ENCODE results near the gene GPC1. TPM values are rescaled to one million over a fixed set of nuclear protein-coding genes. Genes with fewer than 3 reads are reported as not detected.

GPC1 gene
- total and polyA plus RNA-seq, 2 experiments from 2014 or later: 9.0 to 46.2 TPM

GRCh38 chr2:240424341-240425235, 10.9 kb upstream of the GPC1 start (continued):
- TF ChIP-seq REST (IDR thresholded peaks at IDR 0.05; ENCODE audit: unreplicated experiment): no peak
- no peak for TF ChIP-seq EZH2phosphoT487 (IDR thresholded peaks at IDR 0.05; ENCODE audit: unreplicated experiment)
- TF ChIP-seq CREB1 (CRISPR knock-in tag; IDR thresholded peaks at IDR 0.05; ENCODE audit: low read depth): no peak

GRCh38 chr2:240425236-240425615, 10.2 kb upstream of the GPC1 start:
- H3K36me3 Mint-ChIP-seq (ENCODE audit: low read depth): peaks cover 2% of the 10 kb centered on the region; the same call in 1 of the 3 replicates
- TF ChIP-seq ZNF331 (CRISPR knock-in tag; IDR thresholded peaks at IDR 0.05; ENCODE audit: low read depth): no peak
- TF ChIP-seq CREB1 (CRISPR knock-in tag; IDR thresholded peaks at IDR 0.05; ENCODE audit: low read depth): no peak
- TF ChIP-seq REST (IDR thresholded peaks at IDR 0.05; ENCODE audit: unreplicated experiment): no peak
- no peak for TF ChIP-seq STAT1 (IDR thresholded peaks at IDR 0.05; ENCODE audit: unreplicated experiment)
- no peak for TF ChIP-seq EZH2 (IDR thresholded peaks at IDR 0.05; ENCODE audit: low read depth, unreplicated experiment)
- no peak for TF ChIP-seq NANOG (IDR thresholded peaks at IDR 0.05; ENCODE audit: borderline replicate concordance)
- no peak for TF ChIP-seq EZH2phosphoT487 (IDR thresholded peaks at IDR 0.05; ENCODE audit: unreplicated experiment)
- TF ChIP-seq, protein P1, sequence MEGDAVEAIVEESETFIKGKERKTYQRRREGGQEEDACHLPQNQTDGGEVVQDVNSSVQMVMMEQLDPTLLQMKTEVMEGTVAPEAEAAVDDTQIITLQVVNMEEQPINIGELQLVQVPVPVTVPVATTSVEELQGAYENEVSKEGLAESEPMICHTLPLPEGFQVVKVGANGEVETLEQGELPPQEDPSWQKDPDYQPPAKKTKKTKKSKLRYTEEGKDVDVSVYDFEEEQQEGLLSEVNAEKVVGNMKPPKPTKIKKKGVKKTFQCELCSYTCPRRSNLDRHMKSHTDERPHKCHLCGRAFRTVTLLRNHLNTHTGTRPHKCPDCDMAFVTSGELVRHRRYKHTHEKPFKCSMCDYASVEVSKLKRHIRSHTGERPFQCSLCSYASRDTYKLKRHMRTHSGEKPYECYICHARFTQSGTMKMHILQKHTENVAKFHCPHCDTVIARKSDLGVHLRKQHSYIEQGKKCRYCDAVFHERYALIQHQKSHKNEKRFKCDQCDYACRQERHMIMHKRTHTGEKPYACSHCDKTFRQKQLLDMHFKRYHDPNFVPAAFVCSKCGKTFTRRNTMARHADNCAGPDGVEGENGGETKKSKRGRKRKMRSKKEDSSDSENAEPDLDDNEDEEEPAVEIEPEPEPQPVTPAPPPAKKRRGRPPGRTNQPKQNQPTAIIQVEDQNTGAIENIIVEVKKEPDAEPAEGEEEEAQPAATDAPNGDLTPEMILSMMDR (conservative IDR thresholded peaks at IDR 0.05; ENCODE audit: low read depth in 2 of 2): no peak
- TF ChIP-seq POLR2AphosphoS5 (IDR thresholded peaks at IDR 0.05; ENCODE audit: low read depth): no peak
- TF ChIP-seq JUNB (IDR thresholded peaks at IDR 0.05; ENCODE audit: unreplicated experiment): no peak

More at GRCh38 chr2:240425236-240425615, 10.2 kb upstream of the GPC1 start:
- no peak overlapping the region for H3K27ac ChIP-seq (ENCODE audit: low read depth)
- no peaks in the 10 kb centered on the region for H3K79me2 ChIP-seq (replicated peaks; ENCODE audit: insufficient read depth)
- Mint-ChIP-seq H3K27me3 (ENCODE audit: insufficient read depth, low read depth, poor library complexity) (peaks cover 6% of the 10 kb centered on the region), H3K4me3 (no peak overlapping the region), H3K4me1 (no peaks in the 10 kb centered on the region), H3K9me3 (peaks cover 45% of the 10 kb centered on the region), H3K27ac (no peak overlapping the region)
- H3K27me3 ChIP-seq (ENCODE audit: insufficient read depth): no peaks in the 10 kb centered on the region
- no peaks in the 10 kb centered on the region for H3K36me3 ChIP-seq (ENCODE audit: insufficient read depth)
- H3K9me2 ChIP-seq (ENCODE audit: insufficient read depth): no peaks in the 10 kb centered on the region
- no peak for ATAC-seq
- H2AFZ ChIP-seq: no peak overlapping the region
- H3K4me2 ChIP-seq: no peak overlapping the region
- no peak for DNase-seq (ENCODE audit: low spot score)
- H3K4me1 ChIP-seq (ENCODE audit: insufficient read depth): no peaks in the 10 kb centered on the region
- no peaks in the 10 kb centered on the region for H4K20me1 ChIP-seq (replicated peaks; ENCODE audit: insufficient read depth)
- H3F3A ChIP-seq (replicated peaks; ENCODE audit: low read depth): no peaks in the 10 kb centered on the region
- no peak overlapping the region for H3K4me3 ChIP-seq
